HG02759 (cell line): ENCODE measurements around the gene MAP3K8.
"Not testable (repeated sequence)": the region's sequence is repeated elsewhere in the genome, so short reads cannot be mapped to it uniquely, and the experiment has no call there.

Experiments used
- ATAC-seq: cut with Tn5 transposase; IDR thresholded peaks from one replicate; pipeline ENCODE4 v1.9.1; 2021; ENCODE audit warnings: mild to moderate bottlenecking, moderate library complexity; ENCODE audit not compliant: unreplicated experiment

The MAP3K8 gene

GRCh38 chr10:30422151-30422695 is 11.8 kb upstream of the MAP3K8 start:
- ATAC-seq, result no peak

GRCh38 chr10:30422981-30423654 is 10.9 kb upstream of the MAP3K8 start:
- ATAC-seq, result no peak

- ATAC-seq, result not testable (repeated sequence)
These were observed 10.2 kb upstream of the MAP3K8 start for GRCh38 chr10:30423655-30424275.

GRCh38 chr10:30425336-30426075 is 8.5 kb upstream of the MAP3K8 start:
- ATAC-seq, result no peak

GRCh38 chr10:30430544-30431298 is 3.3 kb upstream of the MAP3K8 start:
- ATAC-seq, result no peak

GRCh38 chr10:30431435-30431911 is 2.5 kb upstream of the MAP3K8 start:
- no peak for ATAC-seq

GRCh38 chr10:30432622-30433305 is 1.2 kb upstream of the MAP3K8 start:
- ATAC-seq, result peak; percentile 5

GRCh38 chr10:30433306-30433729 is 666 bp upstream of the MAP3K8 start:
- ATAC-seq, result peak; percentile 29

- ATAC-seq, result peak; percentile 57
These were observed 489 bp downstream of the MAP3K8 start for GRCh38 chr10:30434273-30435072.

- no peak for ATAC-seq
These were observed 1.1 kb downstream of the MAP3K8 start for GRCh38 chr10:30435073-30435422.

- not testable (repeated sequence) for ATAC-seq
These were observed 1.6 kb downstream of the MAP3K8 start for GRCh38 chr10:30435499-30436167.

- no peak for ATAC-seq
These were observed 2.2 kb downstream of the MAP3K8 start for GRCh38 chr10:30436191-30436611.

GRCh38 chr10:30436671-30437030 is 2.7 kb downstream of the MAP3K8 start:
- no peak for ATAC-seq

GRCh38 chr10:30437031-30437841 is 3.3 kb downstream of the MAP3K8 start:
- no peak for ATAC-seq

- no peak for ATAC-seq
These were observed 4.3 kb downstream of the MAP3K8 start for GRCh38 chr10:30438021-30438850.

- no peak for ATAC-seq
These were observed 5.9 kb downstream of the MAP3K8 start for GRCh38 chr10:30439931-30440330.

- ATAC-seq, result no peak
These were observed 8.1 kb downstream of the MAP3K8 start for GRCh38 chr10:30442019-30442606.
